Measurements from ENCODE around the gene SLC10A1. TPM values are rescaled to one million over a fixed set of nuclear protein-coding genes. Genes with fewer than 3 reads are reported as not detected.

The SLC10A1 gene
- total RNA-seq, 1 experiment from 2014 or later = not detected

DNA sequence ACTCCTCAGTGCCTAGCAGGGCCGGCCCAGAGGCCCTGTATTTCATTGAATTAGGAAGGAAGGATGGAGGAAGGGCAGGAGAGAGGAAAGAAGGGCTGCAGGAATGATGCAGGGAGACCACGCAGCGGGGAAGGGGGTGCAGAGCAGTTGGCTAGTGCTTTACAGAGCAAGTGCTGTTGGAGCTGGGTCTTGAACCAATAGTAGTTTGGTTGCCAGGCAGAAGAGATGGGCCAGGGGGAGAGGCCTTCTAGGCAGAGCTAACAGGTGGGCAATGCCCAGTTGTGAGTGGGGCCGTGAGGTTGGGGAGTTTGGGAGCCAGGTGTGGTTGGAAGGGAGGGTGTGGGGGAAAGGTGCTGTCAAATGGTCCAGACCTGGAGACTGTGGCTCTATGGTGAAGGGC, 69.2 kb downstream of the SLC10A1 start:
- H3K9me2 ChIP-seq (replicated peaks; ENCODE audit: low read length) = no peaks in the 10 kb centered on the region
- H3K9me3 ChIP-seq (ENCODE audit: low read length) = no peaks in the 10 kb centered on the region
- peak overlapping the region; percentile 89; the same call in 1 of the 2 replicates for H2AFZ ChIP-seq (ENCODE audit: low read length)
- ATAC-seq (no peak), DNase-seq (no peak)
- H3K27ac ChIP-seq (ENCODE audit: low read length) = no peak overlapping the region
- no peak for TF ChIP-seq EZH2 (IDR thresholded peaks at IDR 0.05; ENCODE audit: low read length, unreplicated experiment)
- no peak for TF ChIP-seq CTCF (conservative IDR thresholded peaks at IDR 0.05; ENCODE audit: low read depth, low read length)
- no peak for TF ChIP-seq EZH2phosphoT487 (IDR thresholded peaks at IDR 0.05; ENCODE audit: borderline replicate concordance, low read length)
- 0 out of 2 replicates have a peak, but pooled peaks cover 4% of the 10 kb centered on the region for H3K4me1 ChIP-seq (ENCODE audit: insufficient read depth, low read length)
- no peaks in the 10 kb centered on the region for H3K27me3 ChIP-seq (ENCODE audit: low read length)
- H3K9ac ChIP-seq (ENCODE audit: low read length) = no peak overlapping the region
- no peaks in the 10 kb centered on the region for H3K79me2 ChIP-seq (ENCODE audit: low read length)
- H3F3A ChIP-seq (ENCODE audit: low read length, unreplicated experiment) = no peaks in the 10 kb centered on the region
- CTCF ChIA-PET = no interaction called here
- no peaks in the 10 kb centered on the region for H3K36me3 ChIP-seq (ENCODE audit: low read depth, low read length)
- H4K20me1 ChIP-seq (ENCODE audit: low read length) = no peaks in the 10 kb centered on the region
- H3K4me2 ChIP-seq (ENCODE audit: low read length) = no peak overlapping the region
- H3K4me3 ChIP-seq (ENCODE audit: low read length) = no peak overlapping the region
- intact Hi-C loops (cut with micrococcal nuclease) = loop anchor here (1.0 to 2.0 kb wide), 4 partner anchors 65 to 193 kb away; no protein-coding TSS in a partner anchor
- POLR2A ChIA-PET (ENCODE audit: unreplicated experiment) = no interaction called here
- BruUV-seq (replicated peaks) = no TSS peak

- Histone ChIP-seq H3K9me2 (replicated peaks; ENCODE audit: low read length) (no peaks in the 10 kb centered on the region), H3K27ac (ENCODE audit: low read length) (no peak overlapping the region), H3K79me2 (ENCODE audit: low read length) (no peaks in the 10 kb centered on the region), H2AFZ (ENCODE audit: low read length) (peak overlapping the region; percentile 89), H3K36me3 (ENCODE audit: low read depth, low read length) (no peaks in the 10 kb centered on the region), H3F3A (ENCODE audit: low read length, unreplicated experiment) (no peaks in the 10 kb centered on the region), H3K4me1 (ENCODE audit: insufficient read depth, low read length) (0 out of 2 replicates have a peak, but pooled peaks cover 4% of the 10 kb centered on the region), H3K4me2 (ENCODE audit: low read length) (peak overlapping the region; percentile 87), H3K27me3 (ENCODE audit: low read length) (no peaks in the 10 kb centered on the region), H3K9ac (ENCODE audit: low read length) (peak overlapping the region; percentile 46), H3K9me3 (ENCODE audit: low read length) (no peaks in the 10 kb centered on the region), H4K20me1 (ENCODE audit: low read length) (no peaks in the 10 kb centered on the region), H3K4me3 (ENCODE audit: low read length) (peak overlapping the region; percentile 65)
- no TSS peak for BruUV-seq (replicated peaks)
- ChIA-PET CTCF (interaction anchor here (0.6 to 1.4 kb wide), 6 partner anchors 10 to 482 kb away, joined by 3 to 15 read pairs (median 4); no protein-coding TSS in a partner anchor), POLR2A (ENCODE audit: unreplicated experiment) (no interaction called here)
- intact Hi-C loops (cut with micrococcal nuclease) = loop anchor here (1.0 to 2.0 kb wide), 4 partner anchors 64 to 192 kb away; no protein-coding TSS in a partner anchor
- peak; percentile 82 for DNase-seq
- ATAC-seq = peak; percentile 96
- peak; percentile 99 for TF ChIP-seq CTCF (conservative IDR thresholded peaks at IDR 0.05; ENCODE audit: low read depth, low read length)
- TF ChIP-seq EZH2 (IDR thresholded peaks at IDR 0.05; ENCODE audit: low read length, unreplicated experiment) = no peak
- TF ChIP-seq EZH2phosphoT487 (IDR thresholded peaks at IDR 0.05; ENCODE audit: borderline replicate concordance, low read length) = no peak
Observed at GRCh38 chr14:69726761-69727511, 70.1 kb downstream of the SLC10A1 start.

Other genes with a start within 250 kb of the SLC10A1 start
- not detected in 2 replicates for gene CCDC177, start 222.4 kb downstream of the SLC10A1 start, total RNA-seq (2014; rRNA removed)
- 6.1 and 9.3 TPM in 2 replicates for gene SUSD6, start 185.6 kb downstream of the SLC10A1 start, total RNA-seq (2014; rRNA removed)
- 213 and 309 TPM in 2 replicates for gene SRSF5, start 30.1 kb downstream of the SLC10A1 start, total RNA-seq (2014; rRNA removed)
- gene SMOC1, start 82.2 kb upstream of the SLC10A1 start, total RNA-seq (2014; rRNA removed) = not detected in 2 replicates